SJCRH30 (cell line): ENCODE measurements around the gene DROSHA. TPM values are rescaled to one million over a fixed set of nuclear protein-coding genes. Genes with fewer than 3 reads are reported as not detected.
A peak's percentile ranks its signal among the peaks of the same experiment; 100 is the strongest.

Experiments used
- DNase-seq, 2 experiments: peaks; one replicate each; pipeline ENCODE4 v3.0.0-alpha.2; 2015 to 2020
- H3K27ac ChIP-seq: fragments of 250-450 bp; sonication (Bioruptor Pico); 2 replicates; pipeline ENCODE4 v1.5.1; 2020; ENCODE audit warnings: mild to moderate bottlenecking, moderate library complexity
- H3K27me3 ChIP-seq: fragments of 250-450 bp; sonication (Bioruptor Pico); 2 replicates; pipeline ENCODE4 v1.5.1; 2020; ENCODE audit warnings: mild to moderate bottlenecking, moderate library complexity
- H3K36me3 ChIP-seq: fragments of 250-450 bp; sonication (Bioruptor Pico); 2 replicates; pipeline ENCODE4 v1.5.1; 2020; ENCODE audit warnings: mild to moderate bottlenecking, moderate library complexity
- H3K4me1 ChIP-seq: fragments of 250-450 bp; sonication (Bioruptor Pico); 2 replicates; pipeline ENCODE4 v1.5.1; 2020; ENCODE audit warnings: mild to moderate bottlenecking, moderate library complexity
- H3K4me3 ChIP-seq: fragments of 250-450 bp; sonication (Bioruptor Pico); 2 replicates; pipeline ENCODE4 v1.5.1; 2020; ENCODE audit warnings: mild to moderate bottlenecking, moderate library complexity
- H3K9me3 ChIP-seq: fragments of 250-450 bp; sonication (Bioruptor Pico); replicated peaks from 2 replicates; pipeline ENCODE4 v1.5.1; 2020; ENCODE audit warnings: mild to moderate bottlenecking, moderate library complexity
- total RNA-seq: library from RNA; depleted of rRNA; stranded (reverse); fragments of >200 nt; shearing (Covaris generic); gene quantifications from 2 replicates; pipeline ENCODE4 v1.2.3, GENCODE V29; 2014

Gene DROSHA
- total RNA-seq, 1 experiment from 2014 or later, result 105 TPM

DNA sequence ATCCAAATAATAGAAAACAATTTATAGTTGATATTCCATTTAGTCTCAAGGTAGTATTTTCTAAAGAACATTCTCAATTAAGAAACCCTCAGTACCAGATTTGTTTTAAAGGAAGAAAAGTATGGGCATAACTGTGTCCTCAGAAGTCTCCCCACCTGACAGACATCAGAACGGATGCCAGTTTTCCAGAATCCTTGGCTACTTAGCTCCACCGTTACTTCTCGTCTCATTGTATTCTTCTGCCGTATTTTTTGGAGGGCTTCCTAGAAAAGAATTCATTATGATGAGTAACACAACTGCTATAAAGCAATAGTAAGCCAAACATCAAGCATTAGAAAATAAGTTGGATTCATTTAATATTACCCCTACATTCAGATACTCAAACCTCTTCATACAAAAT is 67.8 kb downstream of the DROSHA start:
- H3K4me1 ChIP-seq, result no peaks in the 10 kb centered on the region
- no peaks in the 10 kb centered on the region for H3K9me3 ChIP-seq
- no peak overlapping the region for H3K27ac ChIP-seq
- peaks cover 88% of the 10 kb centered on the region for H3K36me3 ChIP-seq
- H3K27me3 ChIP-seq, result no peaks in the 10 kb centered on the region
- no peak overlapping the region for H3K4me3 ChIP-seq
- DNase-seq, result no peak

DNA sequence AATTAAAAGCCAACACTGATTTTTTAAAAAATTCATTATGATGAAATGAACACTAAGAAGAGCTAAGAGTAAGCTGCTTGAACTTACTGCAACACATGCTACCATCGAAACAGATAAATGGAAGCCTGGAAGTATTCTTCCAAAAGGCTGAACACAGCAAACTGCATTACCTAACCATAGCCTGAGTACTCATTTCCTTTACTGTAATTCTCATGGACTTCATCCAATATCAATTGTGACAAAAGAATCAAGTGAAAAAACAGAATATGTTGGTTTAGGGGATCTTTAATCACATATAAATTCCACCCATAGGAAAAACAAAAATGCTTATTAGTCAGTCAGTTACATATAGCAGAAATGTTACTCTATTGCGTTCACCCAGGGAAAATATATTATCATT is 68.5 kb downstream of the DROSHA start:
- H3K27me3 ChIP-seq, result no peaks in the 10 kb centered on the region
- no peak for DNase-seq
- no peak overlapping the region for H3K27ac ChIP-seq
- H3K4me3 ChIP-seq, result no peak overlapping the region
- peaks cover 95% of the 10 kb centered on the region for H3K36me3 ChIP-seq
- H3K4me1 ChIP-seq, result no peaks in the 10 kb centered on the region
- H3K9me3 ChIP-seq, result no peaks in the 10 kb centered on the region

DNA sequence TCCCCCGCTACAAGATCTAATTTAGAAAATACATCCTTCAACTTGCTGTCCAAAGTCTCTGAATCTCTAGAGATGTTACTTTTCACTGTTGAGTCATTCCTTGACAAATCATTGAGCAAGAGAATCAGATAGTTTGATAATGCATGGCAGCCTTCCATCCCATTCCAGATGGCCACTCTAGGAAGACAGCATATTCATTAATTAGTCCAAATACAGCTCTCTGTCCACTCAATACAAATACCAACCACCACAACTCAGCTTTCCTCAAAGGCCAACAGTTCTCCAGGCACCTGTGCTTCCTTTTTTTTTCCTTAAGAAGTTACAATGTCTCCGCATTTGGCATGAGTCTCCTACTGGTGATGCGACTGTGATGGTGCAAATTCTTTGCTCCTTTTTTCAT is 72.3 kb downstream of the DROSHA start:
- Histone ChIP-seq H3K4me1 (no peaks in the 10 kb centered on the region), H3K27me3 (no peaks in the 10 kb centered on the region), H3K9me3 (no peaks in the 10 kb centered on the region), H3K4me3 (no peak overlapping the region), H3K27ac (no peak overlapping the region), H3K36me3 (peaks cover 89% of the 10 kb centered on the region)
- no peak for DNase-seq

DNA sequence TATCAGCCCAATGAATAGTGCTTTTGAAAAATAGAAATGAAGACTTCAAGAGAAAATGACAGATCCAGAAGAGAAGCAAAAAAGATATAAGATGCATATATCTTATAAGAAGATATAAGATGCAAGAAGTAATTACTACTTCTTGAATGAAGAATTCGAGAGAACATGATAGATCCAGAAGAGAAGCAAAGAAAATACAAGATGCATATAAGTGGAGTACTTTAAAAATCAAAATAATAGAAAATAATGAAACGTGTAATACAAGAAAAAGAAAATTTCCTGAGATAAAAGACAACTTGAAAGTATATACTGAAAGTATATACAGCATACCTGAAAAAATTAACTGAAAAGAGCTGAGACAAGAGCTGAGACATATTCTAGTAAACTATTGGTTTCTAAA is 76.7 kb downstream of the DROSHA start:
- Histone ChIP-seq H3K27me3 (no peaks in the 10 kb centered on the region), H3K4me3 (no peak overlapping the region), H3K9me3 (no peaks in the 10 kb centered on the region), H3K27ac (no peak overlapping the region), H3K36me3 (peaks cover 60% of the 10 kb centered on the region), H3K4me1 (no peaks in the 10 kb centered on the region)
- DNase-seq, result no peak

DNA sequence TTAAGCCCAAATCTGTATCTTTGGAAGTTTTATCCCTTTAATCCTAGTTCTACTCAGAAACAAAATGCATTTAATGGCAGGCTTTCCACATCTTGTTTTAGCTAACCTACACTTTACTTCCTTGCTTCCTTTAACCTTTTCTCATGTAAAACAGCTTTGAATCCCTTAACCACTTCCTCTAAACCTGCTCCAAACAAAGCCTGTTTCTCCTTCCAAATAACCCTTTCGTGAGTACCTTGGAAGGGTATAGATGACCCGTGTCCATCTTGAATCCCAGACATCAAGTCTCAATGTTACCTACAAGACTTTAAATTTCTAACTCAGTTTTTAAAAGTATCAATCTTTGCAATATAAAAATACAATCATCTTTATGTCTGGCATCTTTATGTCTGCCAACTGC is 78.4 kb downstream of the DROSHA start:
- no peak for DNase-seq
- Histone ChIP-seq H3K27ac (no peak overlapping the region), H3K4me1 (no peaks in the 10 kb centered on the region), H3K36me3 (peaks cover 60% of the 10 kb centered on the region), H3K9me3 (no peaks in the 10 kb centered on the region), H3K4me3 (no peak overlapping the region), H3K27me3 (no peaks in the 10 kb centered on the region)

DNA sequence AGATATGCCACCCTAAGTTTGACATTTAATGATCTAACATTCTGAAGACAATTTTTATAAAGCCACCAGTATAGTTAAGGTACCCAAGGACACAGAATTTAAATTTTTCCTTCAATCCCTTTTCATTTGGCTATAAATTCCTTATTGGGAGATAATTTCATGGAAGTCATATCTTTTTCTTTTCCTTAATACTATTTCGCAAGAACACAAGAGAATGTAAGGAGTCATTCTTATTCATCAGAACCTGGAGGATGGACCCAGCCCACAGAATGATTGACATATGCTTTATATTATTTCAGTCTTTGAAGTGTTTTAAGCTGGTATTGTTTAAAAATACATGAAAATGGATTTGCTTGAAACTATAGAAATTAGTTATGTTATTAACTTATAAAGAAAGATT is 79.6 kb downstream of the DROSHA start:
- H3K27me3 ChIP-seq, result no peaks in the 10 kb centered on the region
- H3K36me3 ChIP-seq, result peaks cover 60% of the 10 kb centered on the region
- DNase-seq, result no peak
- H3K27ac ChIP-seq, result no peak overlapping the region
- H3K4me1 ChIP-seq, result no peaks in the 10 kb centered on the region
- no peaks in the 10 kb centered on the region for H3K9me3 ChIP-seq
- no peak overlapping the region for H3K4me3 ChIP-seq

DNA sequence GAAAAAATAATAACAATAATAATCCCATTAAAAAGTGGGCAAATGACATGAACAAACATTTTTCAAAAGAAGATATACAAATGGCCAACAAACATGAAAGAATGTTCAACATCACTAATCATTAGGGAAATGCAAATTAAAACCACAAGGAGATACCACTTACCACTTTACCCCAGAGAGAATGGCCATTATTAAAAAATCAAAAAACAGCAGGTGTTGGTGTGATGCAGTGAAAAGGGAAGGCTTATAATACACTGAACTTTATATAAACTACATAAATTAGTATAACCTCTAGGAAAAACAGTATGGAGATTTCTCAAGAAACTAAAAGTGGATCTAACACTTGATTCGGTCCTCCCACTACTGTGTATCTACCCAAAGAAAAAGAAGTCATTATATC is 81.9 kb downstream of the DROSHA start:
- H3K4me1 ChIP-seq, result no peaks in the 10 kb centered on the region
- no peak overlapping the region for H3K27ac ChIP-seq
- DNase-seq, result no peak
- no peak overlapping the region for H3K4me3 ChIP-seq
- H3K9me3 ChIP-seq, result no peaks in the 10 kb centered on the region
- peaks cover 62% of the 10 kb centered on the region for H3K36me3 ChIP-seq
- H3K27me3 ChIP-seq, result no peaks in the 10 kb centered on the region

DNA sequence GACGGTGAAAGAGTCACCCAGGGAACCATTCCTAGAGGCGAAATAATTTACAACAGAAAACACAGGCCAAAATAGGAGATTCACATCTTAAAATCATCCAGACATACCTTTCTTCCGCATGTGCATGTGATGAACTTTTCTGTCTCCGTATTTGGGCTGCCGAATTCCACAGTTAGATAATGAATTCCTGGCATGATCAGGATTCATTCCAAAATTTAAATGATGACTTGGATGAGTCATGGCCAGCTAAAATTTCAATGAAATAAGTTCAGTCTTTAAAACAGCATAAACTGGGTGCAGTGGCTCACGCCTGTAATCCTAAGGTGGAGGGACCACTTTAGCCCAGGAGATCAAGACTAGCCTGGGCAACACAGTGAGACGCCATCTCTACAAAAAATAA is 82.7 kb downstream of the DROSHA start:
- no peaks in the 10 kb centered on the region for H3K27me3 ChIP-seq
- H3K4me1 ChIP-seq, result no peaks in the 10 kb centered on the region
- no peak overlapping the region for H3K27ac ChIP-seq
- no peak for DNase-seq
- no peaks in the 10 kb centered on the region for H3K9me3 ChIP-seq
- peaks cover 61% of the 10 kb centered on the region for H3K36me3 ChIP-seq
- no peak overlapping the region for H3K4me3 ChIP-seq

DNA sequence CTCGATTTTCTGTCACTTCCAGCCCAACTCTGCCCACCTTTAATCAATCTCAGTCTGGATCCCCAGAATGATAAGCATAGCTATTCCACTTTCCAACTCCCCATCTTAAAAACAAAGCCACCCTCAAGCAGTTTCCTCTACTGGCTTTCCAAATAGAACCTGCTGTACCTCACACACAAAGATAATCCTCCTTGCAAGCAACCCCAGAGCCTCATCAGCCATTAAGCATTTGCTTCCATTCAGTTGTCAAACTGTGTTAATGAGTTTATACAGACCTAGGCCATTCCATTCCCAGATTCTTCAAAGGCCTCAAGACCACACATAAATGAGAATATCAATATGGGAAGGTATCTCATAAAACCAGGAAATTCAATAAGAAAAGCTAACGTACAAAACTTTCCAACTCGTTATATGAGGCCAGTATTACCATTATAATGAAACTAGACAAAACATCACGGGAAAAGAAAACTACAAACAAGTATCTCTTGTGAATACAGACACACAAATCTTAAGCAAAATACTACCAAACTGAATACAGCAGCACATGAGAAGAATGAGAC is 86.8 kb downstream of the DROSHA start:
- Histone ChIP-seq H3K9me3 (no peaks in the 10 kb centered on the region), H3K4me1 (no peaks in the 10 kb centered on the region), H3K27me3 (no peaks in the 10 kb centered on the region), H3K27ac (no peak overlapping the region), H3K36me3 (peaks cover 63% of the 10 kb centered on the region), H3K4me3 (no peak overlapping the region)
- no peak for DNase-seq

DNA sequence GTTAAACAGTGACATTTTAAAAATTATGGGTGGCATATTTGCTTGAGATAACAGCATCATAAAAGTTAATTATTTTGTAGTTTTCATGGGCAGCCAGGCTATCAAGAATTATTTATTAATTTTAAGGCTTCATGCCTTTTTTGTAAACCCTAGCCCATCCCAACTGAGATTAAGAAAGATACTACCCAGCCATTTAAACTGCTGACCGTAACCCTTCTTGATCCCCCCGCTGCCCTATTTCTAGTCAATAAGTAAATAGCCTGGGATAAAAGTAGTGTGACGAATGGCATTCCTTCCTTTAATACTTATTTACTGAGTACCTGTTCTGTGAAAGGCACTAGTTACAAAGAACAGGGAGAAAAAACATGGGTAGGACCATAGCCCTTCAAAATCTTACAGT is 88.3 kb downstream of the DROSHA start:
- no peak for DNase-seq
- Histone ChIP-seq H3K27ac (no peak overlapping the region), H3K4me3 (no peak overlapping the region), H3K4me1 (no peaks in the 10 kb centered on the region), H3K27me3 (no peaks in the 10 kb centered on the region), H3K9me3 (no peaks in the 10 kb centered on the region), H3K36me3 (peaks cover 48% of the 10 kb centered on the region)

DNA sequence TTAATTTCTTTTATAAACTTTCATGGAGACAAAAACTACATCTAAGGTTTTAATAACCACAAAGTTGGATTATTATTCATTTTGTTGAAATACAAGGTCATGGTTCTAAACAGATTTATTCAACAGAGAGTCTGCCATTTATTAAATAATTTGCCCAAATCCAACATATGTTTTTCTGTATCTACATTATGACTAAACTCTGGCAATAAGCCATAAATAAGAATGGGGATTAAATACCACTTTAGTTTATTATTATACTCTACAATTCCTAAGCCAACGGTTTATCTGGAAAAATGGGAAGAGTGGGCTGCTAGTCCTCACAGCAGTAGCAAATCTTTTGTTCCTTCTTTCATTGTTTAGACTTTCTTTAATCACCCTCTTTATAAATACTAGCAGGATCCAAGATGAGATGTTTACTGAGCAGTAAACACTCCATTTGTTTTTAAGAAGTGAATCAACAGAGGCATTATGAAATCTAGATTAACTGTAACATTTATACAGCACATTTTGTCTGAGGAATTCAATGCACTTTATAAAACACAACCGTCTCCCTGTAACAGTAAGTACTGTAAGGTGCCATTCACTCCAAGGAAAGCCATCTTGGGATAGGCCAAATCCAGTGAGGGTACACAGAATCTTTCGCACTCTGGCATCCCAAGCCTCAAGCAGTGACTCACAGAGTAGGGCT is 89.7 kb downstream of the DROSHA start:
- no peaks in the 10 kb centered on the region for H3K4me1 ChIP-seq
- H3K27ac ChIP-seq, result no peak overlapping the region
- no peak for DNase-seq
- H3K9me3 ChIP-seq, result no peaks in the 10 kb centered on the region
- no peak overlapping the region for H3K4me3 ChIP-seq
- H3K27me3 ChIP-seq, result no peaks in the 10 kb centered on the region
- H3K36me3 ChIP-seq, result peaks cover 35% of the 10 kb centered on the region

DNA sequence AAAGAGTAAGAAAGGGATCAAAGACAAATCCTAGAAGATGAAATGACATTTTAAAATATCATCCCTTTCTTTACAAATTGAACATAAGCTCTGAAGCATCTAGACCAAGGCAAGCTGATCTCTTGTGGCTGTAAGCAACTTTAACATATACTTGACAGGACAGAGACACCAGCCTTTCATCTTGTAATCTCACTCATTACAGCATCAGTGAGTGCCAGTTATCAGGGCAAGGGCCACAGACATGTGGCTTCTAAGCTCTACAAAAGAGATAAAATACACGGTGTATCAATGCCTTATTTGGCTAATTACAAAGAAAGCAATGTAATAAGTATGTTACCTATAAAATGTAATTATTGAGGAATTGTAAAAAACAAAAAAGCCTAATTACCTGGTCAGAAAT is 95.0 kb downstream of the DROSHA start:
- no peak for DNase-seq
- H3K4me1 ChIP-seq, result no peaks in the 10 kb centered on the region
- H3K36me3 ChIP-seq, result peaks cover 25% of the 10 kb centered on the region
- H3K27ac ChIP-seq, result no peak overlapping the region
- no peak overlapping the region for H3K4me3 ChIP-seq
- no peaks in the 10 kb centered on the region for H3K9me3 ChIP-seq
- no peaks in the 10 kb centered on the region for H3K27me3 ChIP-seq

DNA sequence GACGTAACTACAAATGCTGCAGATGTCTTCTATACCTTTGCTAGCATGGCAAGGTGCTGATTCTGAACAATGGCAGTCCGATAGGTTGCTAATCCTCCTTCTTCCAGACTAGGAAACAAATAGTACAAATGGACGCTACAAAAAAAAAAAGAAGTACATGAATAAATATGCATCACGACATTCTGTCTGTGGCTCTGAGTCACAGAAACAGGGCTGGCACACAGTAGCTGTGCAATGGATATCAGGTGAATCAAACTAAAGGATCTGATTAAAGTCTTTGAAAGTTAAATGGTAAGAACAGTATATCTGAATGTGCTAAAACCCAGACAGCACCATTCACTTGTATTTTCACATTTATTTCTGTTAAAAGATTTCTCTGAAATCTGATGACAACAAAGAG is 96.2 kb downstream of the DROSHA start:
- peaks cover under 1% of the 10 kb centered on the region; the same call in 1 of the 2 replicates for H3K4me1 ChIP-seq
- H3K4me3 ChIP-seq, result no peak overlapping the region
- no peak overlapping the region for H3K27ac ChIP-seq
- H3K27me3 ChIP-seq, result no peaks in the 10 kb centered on the region
- DNase-seq, result no peak
- no peaks in the 10 kb centered on the region for H3K9me3 ChIP-seq
- H3K36me3 ChIP-seq, result peaks cover 23% of the 10 kb centered on the region

DNA sequence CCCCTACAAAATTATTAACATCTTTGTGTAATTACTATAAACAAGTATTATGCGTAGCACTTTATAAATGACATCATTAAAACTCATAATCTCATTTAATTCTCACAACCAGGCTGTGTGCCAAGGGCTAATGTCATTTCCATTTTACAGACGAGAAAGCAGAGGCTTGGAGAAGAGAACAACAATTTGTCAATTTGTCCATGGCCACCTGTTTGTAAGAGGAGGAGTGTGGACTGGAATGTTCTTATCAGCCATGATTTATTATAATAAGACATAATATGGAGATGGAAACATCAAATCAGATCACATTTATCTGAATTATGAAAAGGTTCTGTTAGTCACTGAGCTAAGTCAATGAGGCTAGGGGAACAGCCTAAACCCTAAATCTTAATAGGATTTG is 97.0 kb downstream of the DROSHA start:
- Histone ChIP-seq H3K4me1 (peaks cover 7% of the 10 kb centered on the region), H3K36me3 (peaks cover 28% of the 10 kb centered on the region), H3K4me3 (no peak overlapping the region), H3K27ac (no peak overlapping the region), H3K9me3 (no peaks in the 10 kb centered on the region), H3K27me3 (no peaks in the 10 kb centered on the region)
- no peak for DNase-seq

DNA sequence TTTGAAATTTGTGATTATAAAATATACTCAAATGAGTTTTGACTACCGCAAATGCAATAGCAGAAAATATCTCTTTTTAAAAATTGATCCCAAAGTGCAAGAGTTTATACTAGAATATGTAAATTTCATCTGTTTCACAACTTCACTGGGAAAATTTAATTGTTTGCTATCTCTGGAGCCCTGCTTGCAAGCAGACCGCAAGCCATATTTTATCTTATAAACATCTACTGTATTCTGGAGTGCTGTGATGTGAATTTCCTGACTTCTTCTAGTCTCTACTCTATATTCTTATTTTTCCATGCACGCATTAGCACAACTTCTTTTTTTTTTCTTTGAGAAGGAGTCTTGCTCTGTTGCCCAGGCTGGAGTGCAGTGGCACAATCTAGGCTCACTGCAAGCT is 98.7 kb downstream of the DROSHA start:
- Histone ChIP-seq H3K9me3 (no peaks in the 10 kb centered on the region), H3K27me3 (no peaks in the 10 kb centered on the region), H3K36me3 (peaks cover 41% of the 10 kb centered on the region), H3K27ac (no peak overlapping the region), H3K4me3 (no peak overlapping the region), H3K4me1 (peaks cover 7% of the 10 kb centered on the region)
- no peak for DNase-seq

DNA sequence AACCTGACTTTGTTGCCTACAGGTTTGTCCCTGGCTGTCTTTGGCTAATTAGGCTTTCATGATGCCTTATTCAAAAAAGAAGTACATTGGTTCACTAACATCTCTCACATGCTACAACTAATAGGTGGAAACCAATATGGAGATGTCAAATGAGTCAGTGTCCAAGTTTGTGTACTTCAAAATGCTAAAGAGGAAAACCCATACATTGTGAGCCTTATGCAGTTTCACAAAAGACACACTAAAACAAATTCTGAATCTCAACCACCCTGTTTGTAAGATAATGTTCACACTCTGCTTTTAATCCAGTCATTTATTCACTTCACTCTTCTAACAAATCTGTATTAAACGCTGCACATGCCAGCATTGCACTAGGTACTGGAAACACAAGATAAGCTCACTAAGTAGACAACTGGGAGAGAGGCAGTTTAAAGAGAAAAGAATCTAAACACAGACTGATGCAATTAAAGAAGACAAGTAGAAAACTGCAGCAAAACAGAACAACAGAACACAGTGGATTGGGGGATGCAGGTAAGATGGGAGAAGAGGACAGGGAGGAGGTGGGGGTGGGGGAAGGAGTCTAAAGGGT is 104.1 kb downstream of the DROSHA start:
- H3K4me1 ChIP-seq, result peaks cover 26% of the 10 kb centered on the region
- peaks cover 44% of the 10 kb centered on the region for H3K36me3 ChIP-seq
- no peak overlapping the region for H3K4me3 ChIP-seq
- no peak for DNase-seq
- no peaks in the 10 kb centered on the region for H3K27me3 ChIP-seq
- peak overlapping the region; percentile 53 for H3K27ac ChIP-seq
- no peaks in the 10 kb centered on the region for H3K9me3 ChIP-seq
